Hepatocyte (in vitro differentiated cells): Measurements from ENCODE around the gene RPL22.

Source experiments
- CTCF ChIP-seq: fragments of 200-600 bp; sonication (generic); IDR thresholded peaks from 2 replicates; pipeline ENCODE4 v1.5.1; 2016; ENCODE audit warnings: antibody characterized with exemption, mild to moderate bottlenecking; ENCODE audit not compliant: poor library complexity
- EZH2 ChIP-seq: fragments of 200-600 bp; sonication (generic); IDR thresholded peaks from 2 replicates; pipeline ENCODE4 v1.6.1; 2016; ENCODE audit warnings: antibody characterized with exemption, mild to moderate bottlenecking, borderline replicate concordance

GRCh38 chr1:6183520-6183989 is 15.8 kb downstream of the RPL22 start:
- TF ChIP-seq CTCF (no peak), EZH2 (no peak)
